OCI-LY7 (cell line): Measurements from ENCODE around the gene SMAD1.

Source experiments
- CTCF ChIP-seq: fragments of 200-600 bp; sonication (generic); conservative IDR thresholded peaks from 2 replicates; pipeline ENCODE4 v1.5.1; 2014; ENCODE audit warnings: mild to moderate bottlenecking, antibody characterized with exemption, low read length, moderate library complexity, mixed read lengths
- EZH2phosphoT487 ChIP-seq: fragments of 200-600 bp; sonication (generic); IDR thresholded peaks from 2 replicates; pipeline ENCODE4 v1.6.1; 2018; ENCODE audit warnings: low read depth, borderline replicate concordance, mild to moderate bottlenecking, mixed run types, antibody characterized with exemption, low read length, moderate library complexity, mixed read lengths

GRCh38 chr4:145521282-145521681 lies 39.6 kb downstream of the SMAD1 start:
- TF ChIP-seq CTCF (no peak), EZH2phosphoT487 (no peak)
